Duodenal mucosa (tissue), 2 donors: ENCODE results near the gene MYH11.

Source experiments
- H3K27ac ChIP-seq: one replicate; pipeline ENCODE4 v1.7.0; 2013; ENCODE audit warnings: low read depth, low read length
- H3K27me3 ChIP-seq, 2 donors: one replicate each; pipeline ENCODE4 v1.7.0; 2013; ENCODE audit warnings: low read length in 2 of 2, control low read depth in 1 of 2; ENCODE audit not compliant: insufficient read depth in 2 of 2, control insufficient read depth in 1 of 2
- H3K36me3 ChIP-seq, 2 donors: one replicate each; pipeline ENCODE4 v1.7.0; 2013; ENCODE audit warnings: low read length in 2 of 2, control low read depth in 1 of 2; ENCODE audit not compliant: insufficient read depth in 2 of 2, control insufficient read depth in 1 of 2
- H3K4me1 ChIP-seq, 2 donors: one replicate each; pipeline ENCODE4 v1.7.0; 2013; ENCODE audit warnings: low read length in 2 of 2, control low read depth in 1 of 2; ENCODE audit not compliant: insufficient read depth in 2 of 2, control insufficient read depth in 1 of 2
- H3K4me3 ChIP-seq, 2 donors: one replicate each; pipeline ENCODE4 v1.7.0; 2013; ENCODE audit warnings: low read length in 2 of 2, low read depth in 1 of 2
- H3K9ac ChIP-seq, 2 donors: one replicate each; pipeline ENCODE4 v1.7.0; 2013; ENCODE audit warnings: low read length in 2 of 2, low read depth in 1 of 2
- H3K9me3 ChIP-seq, 2 donors: one replicate each; pipeline ENCODE4 v1.7.0; 2013; ENCODE audit warnings: low read length in 2 of 2, control low read depth in 1 of 2; ENCODE audit not compliant: control insufficient read depth in 1 of 2

The MYH11 gene

GRCh38 chr16:15832241-15832640 lies 24.6 kb downstream of the MYH11 start:
- no peak overlapping the region for H3K9ac ChIP-seq
- H3K4me1 ChIP-seq = no peaks in the 10 kb centered on the region
- no peaks in the 10 kb centered on the region for H3K9me3 ChIP-seq
- H3K4me3 ChIP-seq = no peak overlapping the region
- no peak overlapping the region for H3K27ac ChIP-seq
- H3K36me3 ChIP-seq = no peaks in the 10 kb centered on the region
- no peaks in the 10 kb centered on the region for H3K27me3 ChIP-seq

- Histone ChIP-seq H3K27me3 (no peaks in the 10 kb centered on the region), H3K4me1 (no peaks in the 10 kb centered on the region), H3K36me3 (no peaks in the 10 kb centered on the region), H3K9me3 (no peaks in the 10 kb centered on the region), H3K9ac (no peak overlapping the region), H3K27ac (no peak overlapping the region), H3K4me3 (no peak overlapping the region)
Measured at GRCh38 chr16:15830832-15831451, 25.9 kb downstream of the MYH11 start.

GRCh38 chr16:15829460-15829859 lies 27.4 kb downstream of the MYH11 start:
- Histone ChIP-seq H3K27me3 (no peaks in the 10 kb centered on the region), H3K27ac (no peak overlapping the region), H3K36me3 (no peaks in the 10 kb centered on the region), H3K4me3 (no peak overlapping the region), H3K9ac (no peak overlapping the region), H3K4me1 (no peaks in the 10 kb centered on the region), H3K9me3 (no peaks in the 10 kb centered on the region)

- no peak overlapping the region for H3K9ac ChIP-seq
- no peaks in the 10 kb centered on the region for H3K9me3 ChIP-seq
- H3K4me1 ChIP-seq = no peaks in the 10 kb centered on the region
- H3K4me3 ChIP-seq = no peak overlapping the region
- H3K27ac ChIP-seq = no peak overlapping the region
- no peaks in the 10 kb centered on the region for H3K27me3 ChIP-seq
- H3K36me3 ChIP-seq = no peaks in the 10 kb centered on the region
Measured at GRCh38 chr16:15827709-15828343, 29.0 kb downstream of the MYH11 start.

- Histone ChIP-seq H3K9me3 (no peaks in the 10 kb centered on the region), H3K36me3 (no peaks in the 10 kb centered on the region), H3K27ac (no peak overlapping the region), H3K9ac (no peak overlapping the region), H3K4me1 (no peaks in the 10 kb centered on the region), H3K27me3 (no peaks in the 10 kb centered on the region), H3K4me3 (no peak overlapping the region)
Measured at GRCh38 chr16:15827299-15827698, 29.5 kb downstream of the MYH11 start.

- Histone ChIP-seq H3K9me3 (no peaks in the 10 kb centered on the region), H3K4me3 (no peak overlapping the region), H3K9ac (no peak overlapping the region), H3K4me1 (no peaks in the 10 kb centered on the region), H3K36me3 (no peaks in the 10 kb centered on the region), H3K27me3 (no peaks in the 10 kb centered on the region), H3K27ac (no peak overlapping the region)
Measured at GRCh38 chr16:15825750-15826305, 31.0 kb downstream of the MYH11 start.

DNA sequence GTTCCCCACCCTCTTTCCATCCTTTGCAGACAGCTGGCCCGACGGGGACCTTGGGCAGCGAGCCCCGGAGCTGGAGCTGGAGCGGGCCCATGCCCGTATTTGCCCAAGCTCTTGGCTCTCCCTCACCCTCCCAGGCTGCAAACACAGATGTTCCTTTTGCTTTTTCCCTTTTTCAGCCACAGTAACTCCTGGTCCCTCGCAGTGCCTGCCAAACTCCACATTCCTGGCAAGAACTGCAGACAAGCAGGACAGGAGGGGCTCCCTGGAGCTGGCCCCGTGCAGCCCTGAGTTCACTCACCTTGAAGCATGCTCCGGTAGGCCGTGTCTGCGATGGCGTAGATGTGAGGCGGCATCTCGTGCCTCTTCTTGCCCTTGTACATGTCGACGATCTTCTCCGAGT lies 33.9 kb downstream of the MYH11 start:
- Histone ChIP-seq H3K36me3 (no peaks in the 10 kb centered on the region), H3K27me3 (no peaks in the 10 kb centered on the region), H3K4me3 (no peak overlapping the region), H3K27ac (no peak overlapping the region), H3K9ac (no peak overlapping the region), H3K9me3 (no peaks in the 10 kb centered on the region), H3K4me1 (no peaks in the 10 kb centered on the region)

DNA sequence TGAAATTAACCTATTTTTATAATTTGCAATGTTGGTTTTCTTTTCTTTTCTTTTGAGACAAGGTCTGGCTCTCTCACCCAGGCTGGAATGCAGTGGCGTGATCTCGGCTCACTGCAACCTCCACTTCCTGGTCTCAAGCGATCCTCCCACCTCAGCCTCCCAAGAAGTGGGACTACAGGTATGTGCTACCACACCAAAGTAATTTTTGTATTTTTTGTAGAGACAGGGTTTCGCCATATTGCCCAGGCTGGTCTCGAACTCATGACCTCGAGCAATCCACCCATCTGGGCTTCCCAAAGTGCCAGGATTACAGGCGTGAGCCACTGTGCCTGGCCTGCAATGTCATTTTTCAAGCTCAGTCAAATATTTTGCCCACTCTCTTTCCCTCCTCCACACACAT lies 36.0 kb downstream of the MYH11 start:
- Histone ChIP-seq H3K36me3 (no peaks in the 10 kb centered on the region), H3K27me3 (no peaks in the 10 kb centered on the region), H3K4me3 (no peak overlapping the region), H3K27ac (no peak overlapping the region), H3K4me1 (no peaks in the 10 kb centered on the region), H3K9ac (no peak overlapping the region), H3K9me3 (peaks cover 0 to 7% of the 10 kb centered on the region in 2 donors)

- Histone ChIP-seq H3K27me3 (no peaks in the 10 kb centered on the region), H3K9ac (no peak overlapping the region), H3K4me1 (no peaks in the 10 kb centered on the region), H3K9me3 (peaks cover 0 to 7% of the 10 kb centered on the region in 2 donors), H3K4me3 (no peak overlapping the region), H3K27ac (no peak overlapping the region), H3K36me3 (no peaks in the 10 kb centered on the region)
Measured at GRCh38 chr16:15819046-15819445, 37.8 kb downstream of the MYH11 start.

GRCh38 chr16:15817446-15817845 lies 39.4 kb downstream of the MYH11 start:
- Histone ChIP-seq H3K4me1 (no peaks in the 10 kb centered on the region), H3K27ac (no peak overlapping the region), H3K36me3 (no peaks in the 10 kb centered on the region), H3K9me3 (peaks cover 0 to 7% of the 10 kb centered on the region in 2 donors), H3K27me3 (no peaks in the 10 kb centered on the region), H3K4me3 (no peak overlapping the region), H3K9ac (no peak overlapping the region)
